SK-N-SH (cell line): ENCODE results near the gene CDH4. TPM values are rescaled to one million over a fixed set of nuclear protein-coding genes. Genes with fewer than 3 reads are reported as not detected.

Experiments
- CTCF ChIA-PET: fragments of 300-600, 350-600 bp; formaldehyde crosslinking; extraction: SDS; loops from one replicate; lab custom pipeline; 2021; lab: Yijun Ruan, JAX
- POLR2A ChIA-PET: fragments of 350-600 bp; sonication (Branson Sonifier 250); formaldehyde crosslinking; extraction: SDS; loops from one replicate; lab custom pipeline; 2020; ENCODE audit warnings: antibody characterized with exemption, inconsistent platforms; lab: Yijun Ruan, JAX
- DNase-seq: peaks from one replicate; pipeline ENCODE4 v3.0.0; 2012
- H2AFZ ChIP-seq: fragments of 200-600 bp; sonication (generic); 2 replicates; pipeline ENCODE4 v1.8.1; 2016; ENCODE audit warnings: antibody characterized with exemption, mild to moderate bottlenecking, low read depth
- H3F3A ChIP-seq: fragments of 200-600 bp; sonication (generic); replicated peaks from 2 replicates; pipeline ENCODE3; 2016; ENCODE audit warnings: antibody characterized with exemption, mild to moderate bottlenecking; ENCODE audit not compliant: insufficient read depth
- H3K27ac ChIP-seq, 2 experiments: fragments of 200-500 bp in 1 of 2; fragments of 200-600 bp in 1 of 2; sonication (Bioruptor generic) in 1 of 2; sonication (generic), shearing (Covaris generic) in 1 of 2; 2 replicates each; pipeline versions ENCODE4 v1.5.1 to v1.6.1; 2014 to 2016; ENCODE audit warnings: low read depth in 2 of 2, inconsistent platforms in 1 of 2, low read length in 1 of 2, mild to moderate bottlenecking in 1 of 2, mixed read lengths in 1 of 2
- H3K27me3 ChIP-seq: fragments of 200-600 bp; sonication (generic), shearing (Covaris generic); 2 replicates; pipeline ENCODE4 v1.6.1; 2016; ENCODE audit warnings: mixed run types; ENCODE audit not compliant: insufficient read depth
- H3K36me3 ChIP-seq, 2 experiments: fragments of 200-500 bp in 1 of 2; fragments of 200-600 bp in 1 of 2; sonication (Bioruptor generic) in 1 of 2; sonication (generic) in 1 of 2; replicated peaks in 1 of 2; 2 replicates each; pipeline versions ENCODE3 to v1.5.1; 2014 to 2016; ENCODE audit warnings: low read length in 1 of 2, mild to moderate bottlenecking in 1 of 2; ENCODE audit not compliant: insufficient read depth in 2 of 2, control insufficient read depth in 1 of 2
- H3K4me1 ChIP-seq, 2 experiments: fragments of 200-500 bp in 1 of 2; fragments of 200-600 bp in 1 of 2; sonication (Bioruptor generic) in 1 of 2; sonication (generic), shearing (Covaris generic) in 1 of 2; 2 replicates each; pipeline versions ENCODE4 v1.5.1 to v1.6.1; 2014 to 2016; ENCODE audit warnings: low read depth in 1 of 2, low read length in 1 of 2, mixed run types in 1 of 2; ENCODE audit not compliant: insufficient read depth in 2 of 2, control insufficient read depth in 1 of 2
- H3K4me2 ChIP-seq: fragments of 200-600 bp; sonication (generic), shearing (Covaris generic); 2 replicates; pipeline ENCODE4 v1.6.1; 2017; ENCODE audit warnings: mixed run types
- H3K4me3 ChIP-seq, 2 experiments: fragments of 200-500 bp in 1 of 2; fragments of 200-600 bp in 1 of 2; sonication (Bioruptor generic) in 1 of 2; sonication (generic), shearing (Covaris generic) in 1 of 2; 2 replicates each; pipeline versions ENCODE4 v1.5.1 to v1.8.1; 2014 to 2016; ENCODE audit warnings: low read depth in 2 of 2, inconsistent platforms in 1 of 2, low read length in 1 of 2, mild to moderate bottlenecking in 1 of 2, mixed read lengths in 1 of 2, moderate library complexity in 1 of 2
- H3K79me2 ChIP-seq: fragments of 200-600 bp; sonication (generic); 2 replicates; pipeline ENCODE4 v1.8.1; 2017; ENCODE audit warnings: mild to moderate bottlenecking; ENCODE audit not compliant: insufficient read depth
- H3K9ac ChIP-seq: fragments of 200-600 bp; sonication (generic); 2 replicates; pipeline ENCODE4 v1.6.1; 2017; ENCODE audit warnings: mixed run types
- H3K9me2 ChIP-seq: fragments of 200-600 bp; sonication (generic); 2 replicates; pipeline ENCODE4 v1.6.1; 2017; ENCODE audit warnings: mixed run types
- H3K9me3 ChIP-seq: fragments of 200-600 bp; sonication (generic); 2 replicates; pipeline ENCODE4 v1.6.1; 2017; ENCODE audit warnings: mixed run types, mild to moderate bottlenecking, moderate library complexity
- H4K20me1 ChIP-seq: fragments of 200-600 bp; sonication (generic); 2 replicates; pipeline ENCODE4 v1.6.1; 2017; ENCODE audit warnings: mild to moderate bottlenecking, mixed run types; ENCODE audit not compliant: insufficient read depth
- ELF1 ChIP-seq: IDR thresholded peaks from 2 replicates; pipeline ENCODE4 v1.4.0; 2012
- FOXM1 ChIP-seq: IDR thresholded peaks from 2 replicates; pipeline ENCODE4 v1.4.0; 2012; ENCODE audit warnings: low read depth, mild to moderate bottlenecking
- NFIC ChIP-seq: IDR thresholded peaks from 2 replicates; pipeline ENCODE4 v1.4.0; 2012; ENCODE audit warnings: borderline replicate concordance
- RFX5 ChIP-seq: IDR thresholded peaks from 2 replicates; pipeline ENCODE4 v1.6.1; 2012; ENCODE audit warnings: mild to moderate bottlenecking, improper control_type of control experiment, low read length
- TAF1 ChIP-seq: IDR thresholded peaks from 2 replicates; pipeline ENCODE4 v1.6.1; 2012; ENCODE audit warnings: low read depth, mild to moderate bottlenecking, low read length, moderate library complexity, borderline replicate concordance
- TEAD4 ChIP-seq: IDR thresholded peaks from 2 replicates; pipeline ENCODE4 v1.4.0; 2012; ENCODE audit warnings: mild to moderate bottlenecking, borderline replicate concordance; ENCODE audit not compliant: insufficient read depth
- WGBS: methylation state at CpG from one replicate; pipeline ENCODE4 v1.1.6; 2017; ENCODE audit warnings: low lambda C conversion rate; 5-methylcytosine and 5-hydroxymethylcytosine counted together
- polyA plus RNA-seq, 3 experiments: library from polyadenylated mRNA; depleted of rRNA; stranded (reverse); fragments of >200 nt; gene quantifications; 2 replicates each; pipeline ENCODE4 v1.2.3, GENCODE V29; 2012
- TF ChIP-seq, protein P1 (sequence below): IDR thresholded peaks from 2 replicates; pipeline ENCODE4 v1.4.0; 2012; ENCODE audit warnings: low read depth, borderline replicate concordance
- TF ChIP-seq, protein P2 (sequence below): fragments of 150-350 bp; IDR thresholded peaks from 2 replicates; pipeline ENCODE4 v1.6.1; 2016; ENCODE audit warnings: mild to moderate bottlenecking, low read depth, low read length
- TF ChIP-seq, protein P3 (sequence below): fragments of 200-600 bp; sonication (generic); IDR thresholded peaks from 2 replicates; pipeline ENCODE4 v1.6.1; 2017; ENCODE audit warnings: antibody characterized with exemption, mild to moderate bottlenecking, moderate library complexity

The CDH4 gene
- polyA plus RNA-seq, 1 of the 3 experiments (the other 2 are of a cell fraction) = not detected

DNA sequence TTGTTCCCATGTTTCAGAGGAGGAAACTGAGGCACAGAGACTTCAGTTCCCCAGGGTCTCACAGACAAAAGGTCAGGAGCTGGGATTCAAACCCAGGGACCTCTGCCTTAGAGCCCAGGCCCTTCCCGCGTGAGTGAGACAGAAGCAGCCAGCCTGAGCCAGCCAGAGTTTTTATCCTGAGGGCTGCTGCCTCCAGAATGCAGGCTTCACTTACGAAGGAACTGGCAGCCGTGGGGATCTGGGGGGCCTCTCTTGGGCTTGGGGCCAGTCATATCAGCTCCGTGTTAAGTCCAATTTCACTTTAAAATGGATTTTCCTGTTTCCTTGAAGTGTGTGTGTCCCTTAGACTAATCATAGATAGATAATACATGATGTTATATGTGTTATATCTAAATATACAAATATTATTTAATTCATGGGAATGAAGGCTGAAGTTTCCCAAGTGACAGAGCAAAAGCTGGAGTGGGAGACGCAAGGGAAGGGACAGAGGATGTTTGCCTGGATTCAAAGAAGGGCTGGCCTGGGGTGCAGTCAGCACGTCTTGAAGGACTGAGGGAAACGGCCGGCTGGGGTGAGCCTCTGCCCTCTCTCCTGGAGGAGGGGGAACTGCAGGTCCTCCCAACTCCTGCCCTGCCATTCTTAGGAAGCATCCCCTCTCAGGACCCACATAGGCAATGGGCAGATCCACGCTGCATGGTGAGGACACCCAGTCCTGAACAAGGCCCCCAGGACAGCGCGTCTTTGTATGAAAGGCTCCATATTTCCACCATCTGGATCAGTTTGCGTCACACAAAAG lies 320.1 kb downstream of the CDH4 start (continued):
- TF ChIP-seq, protein P1, sequence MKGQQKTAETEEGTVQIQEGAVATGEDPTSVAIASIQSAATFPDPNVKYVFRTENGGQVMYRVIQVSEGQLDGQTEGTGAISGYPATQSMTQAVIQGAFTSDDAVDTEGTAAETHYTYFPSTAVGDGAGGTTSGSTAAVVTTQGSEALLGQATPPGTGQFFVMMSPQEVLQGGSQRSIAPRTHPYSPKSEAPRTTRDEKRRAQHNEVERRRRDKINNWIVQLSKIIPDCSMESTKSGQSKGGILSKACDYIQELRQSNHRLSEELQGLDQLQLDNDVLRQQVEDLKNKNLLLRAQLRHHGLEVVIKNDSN = no peak
- TF ChIP-seq, protein P2, sequence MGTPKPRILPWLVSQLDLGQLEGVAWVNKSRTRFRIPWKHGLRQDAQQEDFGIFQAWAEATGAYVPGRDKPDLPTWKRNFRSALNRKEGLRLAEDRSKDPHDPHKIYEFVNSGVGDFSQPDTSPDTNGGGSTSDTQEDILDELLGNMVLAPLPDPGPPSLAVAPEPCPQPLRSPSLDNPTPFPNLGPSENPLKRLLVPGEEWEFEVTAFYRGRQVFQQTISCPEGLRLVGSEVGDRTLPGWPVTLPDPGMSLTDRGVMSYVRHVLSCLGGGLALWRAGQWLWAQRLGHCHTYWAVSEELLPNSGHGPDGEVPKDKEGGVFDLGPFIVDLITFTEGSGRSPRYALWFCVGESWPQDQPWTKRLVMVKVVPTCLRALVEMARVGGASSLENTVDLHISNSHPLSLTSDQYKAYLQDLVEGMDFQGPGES = no peak
- TF ChIP-seq, protein P3, sequence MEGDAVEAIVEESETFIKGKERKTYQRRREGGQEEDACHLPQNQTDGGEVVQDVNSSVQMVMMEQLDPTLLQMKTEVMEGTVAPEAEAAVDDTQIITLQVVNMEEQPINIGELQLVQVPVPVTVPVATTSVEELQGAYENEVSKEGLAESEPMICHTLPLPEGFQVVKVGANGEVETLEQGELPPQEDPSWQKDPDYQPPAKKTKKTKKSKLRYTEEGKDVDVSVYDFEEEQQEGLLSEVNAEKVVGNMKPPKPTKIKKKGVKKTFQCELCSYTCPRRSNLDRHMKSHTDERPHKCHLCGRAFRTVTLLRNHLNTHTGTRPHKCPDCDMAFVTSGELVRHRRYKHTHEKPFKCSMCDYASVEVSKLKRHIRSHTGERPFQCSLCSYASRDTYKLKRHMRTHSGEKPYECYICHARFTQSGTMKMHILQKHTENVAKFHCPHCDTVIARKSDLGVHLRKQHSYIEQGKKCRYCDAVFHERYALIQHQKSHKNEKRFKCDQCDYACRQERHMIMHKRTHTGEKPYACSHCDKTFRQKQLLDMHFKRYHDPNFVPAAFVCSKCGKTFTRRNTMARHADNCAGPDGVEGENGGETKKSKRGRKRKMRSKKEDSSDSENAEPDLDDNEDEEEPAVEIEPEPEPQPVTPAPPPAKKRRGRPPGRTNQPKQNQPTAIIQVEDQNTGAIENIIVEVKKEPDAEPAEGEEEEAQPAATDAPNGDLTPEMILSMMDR = no peak
- TF ChIP-seq NFIC (no peak), TAF1 (no peak), FOXM1 (no peak)

DNA sequence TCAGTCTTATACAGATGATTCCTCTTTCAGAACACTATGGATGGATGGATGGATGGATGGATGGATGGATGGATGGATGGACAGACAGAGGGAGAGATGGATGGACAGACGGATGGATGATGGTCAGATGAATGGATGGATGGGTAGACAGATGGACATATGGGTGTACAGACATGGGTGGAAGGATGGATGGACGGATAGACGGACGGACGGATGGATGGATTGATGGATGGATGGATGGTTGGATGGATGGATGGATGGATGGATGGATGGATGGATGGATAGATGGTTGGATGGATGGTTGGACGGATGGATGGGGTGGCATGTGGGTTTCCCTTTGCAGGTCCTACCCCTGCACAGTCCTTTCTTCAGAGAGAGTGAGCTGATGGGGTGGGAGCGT lies 320.7 kb downstream of the CDH4 start:
- H3F3A ChIP-seq = no peaks in the 10 kb centered on the region
- H4K20me1 ChIP-seq = no peaks in the 10 kb centered on the region
- no peak overlapping the region for H3K9ac ChIP-seq
- H3K27ac ChIP-seq = no peak overlapping the region
- H3K36me3 ChIP-seq = no peaks in the 10 kb centered on the region
- H3K9me2 ChIP-seq = no peaks in the 10 kb centered on the region
- no peak for DNase-seq
- no peaks in the 10 kb centered on the region for H3K9me3 ChIP-seq
- H3K4me1 ChIP-seq = no peaks in the 10 kb centered on the region; a peak in 1 of 4 replicates
- ChIA-PET POLR2A (no interaction called here), CTCF (no interaction called here)
- H3K27me3 ChIP-seq = no peaks in the 10 kb centered on the region
- H3K4me3 ChIP-seq = no peak overlapping the region
- TF ChIP-seq RFX5 = no peak
- no peak for TF ChIP-seq ELF1
- TF ChIP-seq TEAD4 = no peak
- no peaks in the 10 kb centered on the region for H3K79me2 ChIP-seq
- WGBS = 48% methylated on average over 6 of the region's 7 CpGs
- no peak overlapping the region for H2AFZ ChIP-seq
- H3K4me2 ChIP-seq = no peak overlapping the region
